CD4-positive, alpha-beta T cell treated with Interleukin-17A for 4 hours (primary cell): ENCODE results near the gene THBS1.

Experiments used
- DNase-seq: peaks from one replicate; pipeline ENCODE4 v3.0.0-alpha.2; 2020; ENCODE audit warnings: mixed read lengths

THBS1 gene

GRCh38 chr15:39640665-39641064 lies 59.8 kb downstream of the THBS1 start:
- DNase-seq: no peak

GRCh38 chr15:39641191-39641889 lies 60.5 kb downstream of the THBS1 start:
- no peak for DNase-seq

GRCh38 chr15:39642011-39642640 lies 61.2 kb downstream of the THBS1 start:
- DNase-seq: no peak

- DNase-seq: no peak
These were observed 62.8 kb downstream of the THBS1 start for GRCh38 chr15:39643727-39644126.

GRCh38 chr15:39644136-39644535 lies 63.3 kb downstream of the THBS1 start:
- no peak for DNase-seq

GRCh38 chr15:39645138-39645975 lies 64.5 kb downstream of the THBS1 start:
- no peak for DNase-seq

- DNase-seq: no peak
These were observed 65.0 kb downstream of the THBS1 start for GRCh38 chr15:39645976-39646257.

- no peak for DNase-seq
These were observed 65.5 kb downstream of the THBS1 start for GRCh38 chr15:39646425-39646824.
